ENCODE data around the gene SOS1. TPM values are rescaled to one million over a fixed set of nuclear protein-coding genes. Genes with fewer than 3 reads are reported as not detected.

SOS1 gene
- total and polyA plus RNA-seq, 2 of the 13 experiments (the other 11 are each of a cell fraction or from before 2014, with no cell fraction given) = 20.8 to 60.4 TPM

DNA sequence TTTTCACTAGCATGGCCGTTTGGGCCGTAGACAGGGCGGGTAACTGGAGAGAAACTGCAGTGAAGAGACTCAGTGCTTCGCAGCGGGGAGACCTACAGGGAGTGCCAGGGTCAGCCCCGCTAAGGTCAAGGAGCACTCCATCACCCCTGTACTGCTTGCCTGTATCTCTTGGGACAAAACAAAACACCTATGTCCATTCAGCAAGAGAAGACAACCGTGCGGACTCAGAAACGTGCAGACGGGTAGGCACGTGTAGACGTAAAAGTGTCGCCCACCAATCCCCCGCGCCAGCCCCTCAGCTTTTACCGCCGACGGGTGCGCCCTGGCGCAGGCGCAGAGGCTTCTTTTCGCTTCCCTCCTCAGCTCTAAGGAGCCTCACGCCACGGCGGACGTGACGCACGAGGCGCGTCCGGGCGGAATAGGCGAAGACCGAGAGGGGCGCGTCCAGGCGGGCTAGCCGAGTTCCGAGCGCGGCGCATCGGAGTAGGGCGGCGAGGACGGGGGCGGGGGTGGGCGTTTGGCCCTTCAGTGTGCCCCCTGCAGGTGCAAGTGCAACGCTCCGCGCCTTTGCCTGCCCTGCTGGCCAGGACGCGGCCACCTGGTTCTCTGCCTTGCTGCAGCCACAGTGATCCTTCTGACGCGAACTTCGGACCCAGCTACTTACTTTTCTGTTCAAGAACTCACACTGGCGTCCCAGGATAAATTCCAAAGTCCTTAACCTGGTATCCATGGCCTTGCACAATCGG lies 3.3 kb upstream of the SOS1 start (continued):
- TF ChIP-seq, protein P1, sequence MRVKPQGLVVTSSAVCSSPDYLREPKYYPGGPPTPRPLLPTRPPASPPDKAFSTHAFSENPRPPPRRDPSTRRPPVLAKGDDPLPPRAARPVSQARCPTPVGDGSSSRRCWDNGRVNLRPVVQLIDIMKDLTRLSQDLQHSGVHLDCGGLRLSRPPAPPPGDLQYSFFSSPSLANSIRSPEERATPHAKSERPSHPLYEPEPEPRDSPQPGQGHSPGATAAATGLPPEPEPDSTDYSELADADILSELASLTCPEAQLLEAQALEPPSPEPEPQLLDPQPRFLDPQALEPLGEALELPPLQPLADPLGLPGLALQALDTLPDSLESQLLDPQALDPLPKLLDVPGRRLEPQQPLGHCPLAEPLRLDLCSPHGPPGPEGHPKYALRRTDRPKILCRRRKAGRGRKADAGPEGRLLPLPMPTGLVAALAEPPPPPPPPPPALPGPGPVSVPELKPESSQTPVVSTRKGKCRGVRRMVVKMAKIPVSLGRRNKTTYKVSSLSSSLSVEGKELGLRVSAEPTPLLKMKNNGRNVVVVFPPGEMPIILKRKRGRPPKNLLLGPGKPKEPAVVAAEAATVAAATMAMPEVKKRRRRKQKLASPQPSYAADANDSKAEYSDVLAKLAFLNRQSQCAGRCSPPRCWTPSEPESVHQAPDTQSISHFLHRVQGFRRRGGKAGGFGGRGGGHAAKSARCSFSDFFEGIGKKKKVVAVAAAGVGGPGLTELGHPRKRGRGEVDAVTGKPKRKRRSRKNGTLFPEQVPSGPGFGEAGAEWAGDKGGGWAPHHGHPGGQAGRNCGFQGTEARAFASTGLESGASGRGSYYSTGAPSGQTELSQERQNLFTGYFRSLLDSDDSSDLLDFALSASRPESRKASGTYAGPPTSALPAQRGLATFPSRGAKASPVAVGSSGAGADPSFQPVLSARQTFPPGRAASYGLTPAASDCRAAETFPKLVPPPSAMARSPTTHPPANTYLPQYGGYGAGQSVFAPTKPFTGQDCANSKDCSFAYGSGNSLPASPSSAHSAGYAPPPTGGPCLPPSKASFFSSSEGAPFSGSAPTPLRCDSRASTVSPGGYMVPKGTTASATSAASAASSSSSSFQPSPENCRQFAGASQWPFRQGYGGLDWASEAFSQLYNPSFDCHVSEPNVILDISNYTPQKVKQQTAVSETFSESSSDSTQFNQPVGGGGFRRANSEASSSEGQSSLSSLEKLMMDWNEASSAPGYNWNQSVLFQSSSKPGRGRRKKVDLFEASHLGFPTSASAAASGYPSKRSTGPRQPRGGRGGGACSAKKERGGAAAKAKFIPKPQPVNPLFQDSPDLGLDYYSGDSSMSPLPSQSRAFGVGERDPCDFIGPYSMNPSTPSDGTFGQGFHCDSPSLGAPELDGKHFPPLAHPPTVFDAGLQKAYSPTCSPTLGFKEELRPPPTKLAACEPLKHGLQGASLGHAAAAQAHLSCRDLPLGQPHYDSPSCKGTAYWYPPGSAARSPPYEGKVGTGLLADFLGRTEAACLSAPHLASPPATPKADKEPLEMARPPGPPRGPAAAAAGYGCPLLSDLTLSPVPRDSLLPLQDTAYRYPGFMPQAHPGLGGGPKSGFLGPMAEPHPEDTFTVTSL (CRISPR knock-in tag; IDR thresholded peaks at IDR 0.05; ENCODE audit: borderline replicate concordance) = 0 out of 2 replicates have a peak, but pooled peaks have one; percentile 19
- TF ChIP-seq, protein P2, sequence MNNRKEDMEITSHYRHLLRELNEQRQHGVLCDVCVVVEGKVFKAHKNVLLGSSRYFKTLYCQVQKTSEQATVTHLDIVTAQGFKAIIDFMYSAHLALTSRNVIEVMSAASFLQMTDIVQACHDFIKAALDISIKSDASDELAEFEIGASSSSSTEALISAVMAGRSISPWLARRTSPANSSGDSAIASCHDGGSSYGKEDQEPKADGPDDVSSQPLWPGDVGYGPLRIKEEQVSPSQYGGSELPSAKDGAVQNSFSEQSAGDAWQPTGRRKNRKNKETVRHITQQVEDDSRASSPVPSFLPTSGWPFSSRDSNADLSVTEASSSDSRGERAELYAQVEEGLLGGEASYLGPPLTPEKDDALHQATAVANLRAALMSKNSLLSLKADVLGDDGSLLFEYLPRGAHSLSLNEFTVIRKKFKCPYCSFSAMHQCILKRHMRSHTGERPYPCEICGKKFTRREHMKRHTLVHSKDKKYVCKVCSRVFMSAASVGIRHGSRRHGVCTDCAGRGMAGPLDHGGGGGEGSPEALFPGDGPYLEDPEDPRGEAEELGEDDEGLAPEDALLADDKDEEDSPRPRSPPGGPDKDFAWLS (CRISPR knock-in tag; IDR thresholded peaks at IDR 0.05; ENCODE audit: borderline replicate concordance) = peak; percentile 78; the same call in 1 of the 2 replicates
- TF ChIP-seq FOXC1 (CRISPR knock-in tag; IDR thresholded peaks at IDR 0.05; ENCODE audit: borderline replicate concordance) (no peak; the same call in none of the 2 replicates), ZNF12 (CRISPR knock-in tag; IDR thresholded peaks at IDR 0.05) (peak; percentile 41), YEATS4 (CRISPR knock-in tag; IDR thresholded peaks at IDR 0.05; ENCODE audit: borderline replicate concordance) (peak; percentile 94), ZNF563 (CRISPR knock-in tag; IDR thresholded peaks at IDR 0.05) (peak; percentile 94), ZNF768 (CRISPR knock-in tag; IDR thresholded peaks at IDR 0.05) (peak; percentile 74), AHR (CRISPR knock-in tag; IDR thresholded peaks at IDR 0.05) (peak; percentile 90), ARNT2 (CRISPR knock-in tag; IDR thresholded peaks at IDR 0.05; ENCODE audit: low read depth) (peak; percentile 98), HIVEP1 (CRISPR knock-in tag; IDR thresholded peaks at IDR 0.05) (peak; percentile 96), MIER3 (CRISPR knock-in tag; IDR thresholded peaks at IDR 0.05; ENCODE audit: borderline replicate concordance) (peak; percentile 91), ZBTB38 (CRISPR knock-in tag; IDR thresholded peaks at IDR 0.05) (peak; percentile 93), ZNF672 (CRISPR knock-in tag; IDR thresholded peaks at IDR 0.05) (no peak)
- TF ChIP-seq, protein P3, sequence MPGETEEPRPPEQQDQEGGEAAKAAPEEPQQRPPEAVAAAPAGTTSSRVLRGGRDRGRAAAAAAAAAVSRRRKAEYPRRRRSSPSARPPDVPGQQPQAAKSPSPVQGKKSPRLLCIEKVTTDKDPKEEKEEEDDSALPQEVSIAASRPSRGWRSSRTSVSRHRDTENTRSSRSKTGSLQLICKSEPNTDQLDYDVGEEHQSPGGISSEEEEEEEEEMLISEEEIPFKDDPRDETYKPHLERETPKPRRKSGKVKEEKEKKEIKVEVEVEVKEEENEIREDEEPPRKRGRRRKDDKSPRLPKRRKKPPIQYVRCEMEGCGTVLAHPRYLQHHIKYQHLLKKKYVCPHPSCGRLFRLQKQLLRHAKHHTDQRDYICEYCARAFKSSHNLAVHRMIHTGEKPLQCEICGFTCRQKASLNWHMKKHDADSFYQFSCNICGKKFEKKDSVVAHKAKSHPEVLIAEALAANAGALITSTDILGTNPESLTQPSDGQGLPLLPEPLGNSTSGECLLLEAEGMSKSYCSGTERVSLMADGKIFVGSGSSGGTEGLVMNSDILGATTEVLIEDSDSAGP (CRISPR knock-in tag; IDR thresholded peaks at IDR 0.05; ENCODE audit: borderline replicate concordance) = peak; percentile 96
- TF ChIP-seq, protein P4, sequence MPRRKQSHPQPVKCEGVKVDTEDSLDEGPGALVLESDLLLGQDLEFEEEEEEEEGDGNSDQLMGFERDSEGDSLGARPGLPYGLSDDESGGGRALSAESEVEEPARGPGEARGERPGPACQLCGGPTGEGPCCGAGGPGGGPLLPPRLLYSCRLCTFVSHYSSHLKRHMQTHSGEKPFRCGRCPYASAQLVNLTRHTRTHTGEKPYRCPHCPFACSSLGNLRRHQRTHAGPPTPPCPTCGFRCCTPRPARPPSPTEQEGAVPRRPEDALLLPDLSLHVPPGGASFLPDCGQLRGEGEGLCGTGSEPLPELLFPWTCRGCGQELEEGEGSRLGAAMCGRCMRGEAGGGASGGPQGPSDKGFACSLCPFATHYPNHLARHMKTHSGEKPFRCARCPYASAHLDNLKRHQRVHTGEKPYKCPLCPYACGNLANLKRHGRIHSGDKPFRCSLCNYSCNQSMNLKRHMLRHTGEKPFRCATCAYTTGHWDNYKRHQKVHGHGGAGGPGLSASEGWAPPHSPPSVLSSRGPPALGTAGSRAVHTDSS (CRISPR knock-in tag; conservative IDR thresholded peaks at IDR 0.05) = peak; percentile 7; the same call in 1 of the 2 replicates

Data from HepG2 (cell line).